Esophagus squamous epithelium (tissue), 4 donors: ENCODE results near the gene ATG2A.

ENCODE experiments used
- POLR2A ChIP-seq, 4 donors: fragments of 450-650 bp; IDR thresholded peaks; one replicate each; pipeline ENCODE4 v1.6.1; 2017; ENCODE audit warnings: antibody characterized with exemption in 4 of 4, mild to moderate bottlenecking in 4 of 4, moderate library complexity in 3 of 4
- TF ChIP-seq, protein P1 (sequence below), 6 experiments: fragments of 450-650 bp in 4 of 6; fragments of 200-600 bp in 2 of 6; sonication (generic) in 2 of 6; IDR thresholded peaks; one replicate each; pipeline ENCODE4 v1.5.1; 2016 to 2019; ENCODE audit warnings: antibody characterized with exemption in 6 of 6, mild to moderate bottlenecking in 4 of 6, moderate library complexity in 4 of 6

DNA sequence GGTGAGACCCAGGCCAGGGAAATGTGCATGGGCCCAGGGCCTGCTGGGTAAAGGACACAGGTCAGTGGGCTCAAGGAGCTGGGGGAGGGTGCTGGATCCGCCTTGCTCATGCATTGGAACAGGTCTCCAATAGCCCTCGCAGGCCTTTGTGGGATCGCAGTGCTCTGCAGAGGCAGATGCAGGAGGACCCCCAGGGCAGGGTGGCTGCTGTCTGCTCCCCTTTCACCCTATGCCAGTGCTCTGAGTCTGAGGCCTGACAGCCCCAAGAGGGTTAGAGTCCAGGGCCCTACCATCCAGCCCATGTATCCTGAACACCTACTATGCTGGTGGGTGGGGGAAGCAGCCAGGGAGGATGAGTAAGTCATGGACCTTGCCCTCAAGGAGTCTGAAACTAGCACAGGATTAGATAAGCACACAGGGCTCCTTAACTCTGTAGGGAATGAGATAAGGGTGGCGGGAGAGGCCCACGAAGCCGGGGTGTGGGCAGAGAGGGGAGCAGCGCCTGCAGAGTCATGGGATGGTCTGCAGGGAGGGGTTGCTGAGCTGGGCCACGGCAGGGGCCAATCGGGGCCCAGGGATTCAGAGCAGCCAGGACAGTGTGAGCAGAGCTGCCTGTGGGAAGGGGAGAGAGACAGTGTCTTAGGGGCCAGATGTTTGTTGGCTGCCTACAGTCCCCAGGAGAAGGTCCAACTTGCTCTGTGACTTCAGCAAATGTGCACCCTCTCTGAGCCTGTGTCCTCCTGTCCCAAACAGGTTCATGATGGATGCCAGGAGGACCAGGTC, 28.1 kb downstream of the ATG2A start:
- TF ChIP-seq, protein P1, sequence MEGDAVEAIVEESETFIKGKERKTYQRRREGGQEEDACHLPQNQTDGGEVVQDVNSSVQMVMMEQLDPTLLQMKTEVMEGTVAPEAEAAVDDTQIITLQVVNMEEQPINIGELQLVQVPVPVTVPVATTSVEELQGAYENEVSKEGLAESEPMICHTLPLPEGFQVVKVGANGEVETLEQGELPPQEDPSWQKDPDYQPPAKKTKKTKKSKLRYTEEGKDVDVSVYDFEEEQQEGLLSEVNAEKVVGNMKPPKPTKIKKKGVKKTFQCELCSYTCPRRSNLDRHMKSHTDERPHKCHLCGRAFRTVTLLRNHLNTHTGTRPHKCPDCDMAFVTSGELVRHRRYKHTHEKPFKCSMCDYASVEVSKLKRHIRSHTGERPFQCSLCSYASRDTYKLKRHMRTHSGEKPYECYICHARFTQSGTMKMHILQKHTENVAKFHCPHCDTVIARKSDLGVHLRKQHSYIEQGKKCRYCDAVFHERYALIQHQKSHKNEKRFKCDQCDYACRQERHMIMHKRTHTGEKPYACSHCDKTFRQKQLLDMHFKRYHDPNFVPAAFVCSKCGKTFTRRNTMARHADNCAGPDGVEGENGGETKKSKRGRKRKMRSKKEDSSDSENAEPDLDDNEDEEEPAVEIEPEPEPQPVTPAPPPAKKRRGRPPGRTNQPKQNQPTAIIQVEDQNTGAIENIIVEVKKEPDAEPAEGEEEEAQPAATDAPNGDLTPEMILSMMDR (IDR thresholded peaks at IDR 0.05): no peak
- TF ChIP-seq POLR2A (IDR thresholded peaks at IDR 0.05): no peak
